NCI-H2029 treated with DMSO at 0.1 percent for 48 hours (cell line): ENCODE measurements around the gene TRIM65.

ENCODE experiments used
- DNase-seq: peaks from one replicate; lab custom pipeline; 2025; lab: John Stamatoyannopoulos, UW

The TRIM65 gene

DNA sequence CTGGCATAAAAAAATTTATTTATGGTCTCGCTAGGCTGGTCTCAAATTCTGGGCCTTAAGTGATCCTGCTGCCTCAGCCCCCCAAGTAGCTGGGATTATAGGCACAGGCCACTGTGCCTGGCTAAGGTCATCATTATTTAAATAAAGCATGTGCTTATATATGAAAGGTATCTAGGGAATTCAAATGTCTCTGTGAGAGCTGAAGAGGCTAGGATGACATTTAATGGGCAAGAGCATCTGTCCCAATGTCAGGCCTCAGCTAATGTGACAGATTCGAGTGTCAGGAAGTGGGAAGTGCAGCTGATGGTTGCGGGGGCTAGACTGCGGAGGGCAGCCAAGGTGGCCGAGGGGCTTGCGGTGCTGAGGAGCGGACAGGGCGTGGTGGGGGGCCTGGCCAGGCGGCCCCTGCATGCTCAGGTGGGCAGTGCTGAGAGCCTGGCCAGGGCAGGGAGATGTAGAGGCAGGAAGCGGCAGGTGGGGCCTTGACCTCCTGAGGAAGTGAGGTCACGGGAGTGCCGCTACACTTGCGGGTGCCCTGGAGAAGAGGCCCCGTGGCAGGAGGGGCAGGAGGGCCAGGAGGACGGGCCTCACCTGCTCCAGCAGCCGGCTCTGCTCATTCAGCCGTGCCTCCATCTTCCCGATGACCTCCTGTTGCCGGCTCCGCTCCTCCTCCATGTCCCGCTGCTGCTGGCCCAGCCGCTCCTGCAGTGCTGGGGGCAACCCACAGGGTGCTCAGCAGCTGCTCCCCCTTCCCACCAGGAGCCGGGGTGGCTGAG lies 20.6 kb upstream of the TRIM65 start:
- no peak for DNase-seq

DNA sequence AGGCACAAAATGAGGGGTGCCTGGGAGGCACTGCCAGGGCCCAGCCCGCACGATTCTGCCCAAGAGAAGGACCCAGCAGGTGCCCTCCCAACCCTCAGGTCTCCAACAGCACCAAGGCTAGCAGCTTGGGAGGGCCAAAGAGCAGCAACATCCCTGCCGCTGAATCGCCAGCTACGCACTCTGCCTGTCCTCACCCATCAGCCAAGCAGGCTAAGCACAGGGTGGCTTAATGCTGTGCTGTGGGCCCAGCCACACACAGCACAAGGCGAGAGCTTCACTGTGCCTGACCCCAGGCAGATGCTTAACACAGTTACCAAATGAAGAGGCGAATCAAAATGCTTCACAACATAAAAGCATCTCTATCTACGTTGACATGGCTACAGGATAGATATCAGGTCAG lies 18.5 kb upstream of the TRIM65 start:
- DNase-seq = no peak

GRCh38 chr17:75914643-75915267 lies 18.0 kb upstream of the TRIM65 start:
- no peak for DNase-seq

DNA sequence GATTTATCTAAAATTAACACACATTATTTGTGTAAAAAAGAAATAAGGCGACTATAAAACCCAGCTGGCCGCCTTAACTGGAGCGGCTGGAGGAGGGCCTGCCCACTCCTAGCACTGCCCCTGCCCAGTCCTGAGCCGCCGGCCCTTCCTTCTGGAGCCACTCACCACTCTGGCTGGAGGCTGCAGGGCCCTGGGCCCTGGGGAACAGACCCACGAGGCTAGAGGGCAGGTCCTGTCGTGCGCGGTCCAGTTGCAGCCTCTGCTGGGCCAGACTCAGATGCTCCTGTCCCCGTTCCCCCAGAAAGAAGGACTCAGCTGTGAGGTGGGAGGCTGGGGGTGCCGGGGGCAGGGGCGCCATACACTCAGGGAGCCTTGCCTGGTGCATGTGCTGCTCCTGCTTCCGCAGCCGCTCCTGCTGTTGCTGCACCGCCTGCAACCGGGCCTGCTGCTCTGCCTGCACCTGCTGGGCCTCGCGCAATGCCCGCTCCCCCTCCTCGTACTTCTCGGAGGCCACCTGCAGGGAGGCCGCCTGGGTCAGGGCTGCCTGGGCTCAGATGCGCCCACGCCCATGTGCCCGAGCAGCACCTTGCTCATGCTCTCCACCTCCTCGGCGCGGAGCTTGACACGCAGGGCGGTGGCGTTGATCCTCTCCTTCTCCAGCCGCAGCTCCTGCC lies 16.9 kb upstream of the TRIM65 start:
- DNase-seq = no peak

DNA sequence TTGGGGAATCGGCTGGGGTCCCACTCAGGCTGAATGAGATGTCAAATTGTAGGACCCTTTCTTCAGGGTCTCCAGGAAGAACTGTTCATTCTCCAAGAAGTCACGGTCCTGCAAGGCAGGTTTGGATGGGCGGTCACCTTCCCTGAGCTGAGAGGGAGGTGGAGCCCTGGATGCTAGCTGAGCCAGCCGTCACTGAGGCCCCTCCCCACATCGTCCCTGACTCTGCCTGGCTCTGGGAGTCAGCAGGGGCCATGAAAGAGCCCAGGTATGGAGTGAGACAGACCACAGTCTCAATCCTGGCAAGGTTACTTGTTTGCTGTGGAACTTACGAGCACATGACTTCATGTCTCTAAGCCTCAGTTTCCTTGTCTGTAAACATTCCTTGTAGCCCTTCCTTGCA lies 13.9 kb upstream of the TRIM65 start:
- DNase-seq = peak; percentile 13

DNA sequence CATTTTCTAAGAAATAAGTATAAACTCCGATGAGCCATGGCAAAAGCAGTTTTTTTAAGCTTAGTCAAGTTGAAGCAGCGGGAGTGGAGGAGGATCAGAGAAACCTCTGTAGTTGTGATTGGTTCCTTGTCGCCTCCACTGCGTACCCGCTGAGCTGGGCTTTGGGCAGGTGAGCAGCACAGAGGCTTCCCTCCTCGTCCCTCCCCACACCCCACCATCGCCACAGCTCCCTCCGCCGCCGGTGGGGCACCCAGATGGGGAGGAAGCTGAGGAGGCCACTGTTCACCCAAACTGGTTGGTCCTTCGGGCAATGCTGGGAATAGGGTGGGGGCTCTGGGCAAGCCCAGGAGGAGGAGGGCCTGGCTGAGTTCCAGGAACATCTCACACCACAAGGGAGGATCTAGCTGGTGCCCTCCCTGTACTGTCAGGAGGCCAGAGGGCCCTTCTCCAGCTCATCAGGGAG lies 13.1 kb upstream of the TRIM65 start:
- DNase-seq = peak; percentile 66

DNA sequence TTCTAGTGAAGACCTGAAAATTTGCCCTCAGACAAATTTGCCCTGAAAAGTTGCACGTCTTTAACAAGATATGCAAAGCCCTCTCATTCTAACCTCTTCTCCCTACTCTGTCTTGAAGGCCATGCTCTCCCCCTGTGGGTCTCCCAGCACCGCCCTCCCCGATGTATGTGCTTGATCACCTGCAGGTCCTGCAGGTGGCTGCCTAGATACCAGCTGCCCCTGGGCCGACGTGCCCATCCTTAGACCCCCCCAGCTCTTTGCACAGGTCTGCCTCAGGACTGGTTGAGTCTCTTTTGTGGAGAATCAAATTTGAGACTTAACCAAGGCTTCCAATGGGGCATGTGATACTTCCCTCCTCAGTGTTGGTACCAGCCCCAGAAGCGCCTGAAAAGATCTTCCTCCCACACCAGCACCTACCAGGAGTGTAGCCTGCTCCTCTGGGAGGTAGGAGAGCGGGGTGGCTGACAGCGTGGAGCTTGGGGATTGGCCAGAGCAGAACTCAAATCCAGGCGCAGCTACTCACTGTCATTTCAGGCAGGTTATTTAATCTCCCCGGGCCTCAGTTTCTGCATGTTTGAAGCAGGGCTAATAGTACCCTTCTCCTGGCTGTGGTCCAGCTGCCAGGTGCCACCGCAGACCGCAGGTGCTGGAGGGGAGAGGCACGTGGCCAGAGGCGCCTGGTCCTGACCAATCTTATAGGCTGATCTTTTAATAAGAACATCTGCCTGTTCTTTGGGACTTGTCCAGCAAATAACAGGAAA lies 12.5 kb upstream of the TRIM65 start:
- peak; percentile 81 for DNase-seq

DNA sequence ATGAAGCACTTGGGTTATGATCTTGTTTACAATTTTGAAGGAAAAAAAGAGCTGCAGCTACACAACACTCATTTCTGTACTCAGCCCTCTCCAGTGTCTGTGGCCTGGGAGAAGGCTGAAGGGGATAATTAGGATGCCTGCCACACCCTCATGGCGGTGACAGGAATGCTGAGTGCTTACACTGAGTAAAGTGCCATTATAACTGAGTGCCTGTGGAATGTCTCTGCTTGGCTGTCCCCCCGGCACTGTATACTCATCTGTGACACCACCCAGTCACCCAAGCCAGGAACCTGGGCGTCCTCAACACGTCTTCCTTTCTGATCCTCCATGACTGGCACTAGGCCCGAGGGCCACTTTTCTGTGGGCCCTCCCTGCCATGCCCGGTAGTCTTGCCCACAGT lies 11.4 kb upstream of the TRIM65 start:
- peak; percentile 96 for DNase-seq

DNA sequence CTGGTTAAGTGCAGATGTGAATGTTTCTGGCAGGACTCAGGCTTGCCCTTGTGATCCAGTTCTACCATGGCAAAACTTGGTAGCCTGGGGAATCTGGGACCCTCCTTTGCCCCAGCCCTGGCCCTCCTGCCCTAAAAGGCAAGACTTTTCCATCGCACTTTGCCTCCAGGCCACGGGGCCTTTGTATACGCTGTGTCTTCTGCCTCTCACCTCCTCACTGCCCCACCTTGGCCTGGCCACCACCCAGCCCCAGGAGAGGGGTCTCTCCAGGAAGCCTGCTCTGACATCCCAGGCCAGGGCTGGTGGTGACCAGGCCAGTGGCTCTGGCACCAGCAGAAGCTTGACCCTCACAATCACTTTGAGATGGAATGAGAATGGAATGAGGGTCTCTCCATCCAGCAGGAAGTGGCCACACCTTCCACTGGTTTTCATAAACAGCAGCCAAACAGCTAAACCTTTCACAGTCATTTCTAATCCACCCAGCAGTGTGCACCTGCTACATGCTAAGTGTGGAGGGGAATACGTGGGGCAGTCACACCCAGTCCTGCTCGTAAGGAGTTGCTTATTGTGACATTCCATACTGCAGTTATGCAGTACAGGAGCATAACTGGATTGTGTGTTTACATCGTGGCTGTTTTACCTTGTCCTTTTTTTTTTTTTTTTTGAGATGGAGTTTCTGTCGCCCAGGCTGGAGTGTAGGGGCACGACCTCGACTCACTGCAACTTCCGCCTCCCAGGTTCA lies 9.6 kb upstream of the TRIM65 start:
- DNase-seq = no peak

DNA sequence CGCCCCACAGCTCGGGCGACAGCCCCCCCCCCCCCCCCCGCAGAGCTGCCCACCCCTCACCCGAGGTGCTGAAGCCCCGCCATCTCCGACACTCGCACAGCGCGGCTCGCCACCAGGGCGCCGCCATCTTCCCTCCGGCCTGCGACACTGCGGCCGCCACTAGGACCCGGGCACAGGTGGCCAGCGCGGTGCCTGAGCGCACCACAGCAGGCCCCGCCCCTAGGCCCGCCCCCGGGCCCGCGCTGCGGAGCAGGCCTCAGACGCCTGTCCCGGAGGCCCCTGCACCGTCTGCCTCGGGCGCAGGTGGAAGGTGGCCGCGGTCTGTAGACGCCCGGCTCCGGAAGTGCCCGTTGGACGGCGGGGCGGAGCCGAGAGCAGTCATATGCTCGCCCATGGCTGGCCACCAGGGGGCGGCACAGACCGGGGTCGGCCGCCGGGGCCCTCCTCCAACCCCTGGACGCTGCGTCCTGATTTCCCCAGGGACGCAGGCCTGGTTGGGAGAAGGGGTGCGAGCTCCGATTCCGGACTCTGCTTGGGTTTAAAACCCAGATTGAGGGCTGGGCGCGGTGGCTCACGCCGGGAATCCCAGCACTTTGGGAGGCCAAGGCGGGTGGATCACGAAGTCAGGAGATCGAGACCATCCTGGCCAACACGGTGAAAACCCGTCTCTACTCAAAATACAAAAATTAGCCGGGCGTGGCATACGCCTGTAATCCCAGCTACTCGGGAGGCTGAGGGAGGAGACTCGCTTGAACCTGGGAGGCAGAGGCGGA lies 8.2 kb upstream of the TRIM65 start, which contains the start of gene MRPL38:
TSS of gene MRPL38 (minus strand) at position 136 of the 773 bp plus-strand sequence. CDS start at position 127, 9 bp downstream.
- DNase-seq = peak; percentile 80

DNA sequence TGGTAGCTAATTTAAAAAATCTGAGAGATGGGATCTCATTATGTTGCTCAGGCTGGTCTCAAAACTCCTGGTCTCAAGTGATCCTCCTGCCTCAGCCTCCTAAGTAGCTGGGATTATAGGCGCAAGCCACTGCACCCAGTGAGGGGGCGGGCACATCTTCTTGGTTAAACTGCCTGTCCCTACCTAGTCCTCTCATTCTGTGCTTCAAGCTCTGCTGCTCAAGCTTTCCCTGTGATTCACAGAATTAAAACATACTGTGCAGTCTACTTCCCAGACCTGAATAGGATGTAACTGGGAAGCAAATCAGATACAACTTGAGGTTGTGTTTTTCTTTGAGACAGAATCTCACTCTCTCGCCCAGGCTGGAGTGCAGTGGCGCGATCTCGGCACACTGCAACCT lies 5.7 kb upstream of the TRIM65 start:
- DNase-seq = no peak

DNA sequence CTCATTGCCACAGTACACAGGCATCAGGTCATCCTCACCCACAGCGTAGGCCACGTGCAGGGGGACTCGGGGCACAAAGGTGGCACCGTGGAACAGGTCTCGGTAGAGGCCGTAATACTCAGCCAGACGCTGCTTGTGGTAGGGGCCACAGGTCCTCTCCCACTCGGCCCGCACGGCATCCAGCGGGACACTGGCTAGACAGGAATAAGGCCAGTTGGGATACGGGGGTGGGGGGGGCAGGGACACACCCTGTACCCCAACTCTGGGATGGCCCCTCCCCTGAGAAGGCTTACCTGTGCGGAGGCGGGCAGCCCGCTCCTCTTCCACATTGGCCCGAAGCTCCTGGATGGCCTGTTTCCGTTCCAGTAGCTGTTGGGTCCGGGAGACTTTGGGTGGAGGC lies 5.0 kb upstream of the TRIM65 start:
- DNase-seq = no peak

DNA sequence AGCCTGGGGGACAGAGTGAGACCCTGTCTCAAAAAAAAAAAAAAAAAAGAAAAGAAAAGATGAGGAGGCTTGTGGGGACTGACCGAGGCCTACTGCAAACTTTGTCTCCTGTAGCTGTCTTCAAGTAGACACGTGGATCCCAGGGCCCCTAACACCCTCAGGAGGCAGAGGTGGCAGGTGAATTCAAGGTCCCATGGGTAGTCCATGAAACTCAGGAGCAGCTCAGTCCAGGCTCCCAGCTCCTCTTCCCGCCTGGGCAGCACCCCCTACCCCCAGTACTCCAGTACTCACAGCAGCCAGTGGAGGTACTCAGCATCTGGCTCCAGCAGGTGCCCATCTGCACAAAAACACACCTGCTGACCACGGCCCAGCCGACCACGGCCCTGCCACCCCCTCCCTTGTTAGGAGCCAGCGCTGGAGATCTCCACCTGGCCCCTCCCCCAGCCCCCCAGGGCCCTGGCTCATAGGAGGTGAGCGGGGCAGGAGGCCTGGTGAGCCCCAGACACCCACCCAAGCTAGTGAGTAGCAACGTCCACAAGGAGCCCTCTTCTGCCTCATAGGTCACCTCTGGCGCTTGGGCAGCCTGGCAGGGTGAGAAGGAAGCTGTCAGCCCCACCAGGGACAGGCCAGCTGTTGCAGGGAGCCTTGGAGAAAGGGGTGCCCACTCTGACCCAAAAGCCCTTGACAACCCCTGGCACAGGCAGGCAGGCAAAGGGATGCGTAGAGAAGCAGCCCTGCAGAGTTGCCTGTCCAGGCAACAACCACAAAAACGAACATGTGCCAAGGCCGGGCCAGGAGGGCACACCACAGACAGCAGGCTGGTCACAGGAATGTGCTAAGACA lies 4.2 kb upstream of the TRIM65 start:
- DNase-seq = no peak

GRCh38 chr17:75899767-75900468 lies 3.2 kb upstream of the TRIM65 start:
- DNase-seq = no peak

DNA sequence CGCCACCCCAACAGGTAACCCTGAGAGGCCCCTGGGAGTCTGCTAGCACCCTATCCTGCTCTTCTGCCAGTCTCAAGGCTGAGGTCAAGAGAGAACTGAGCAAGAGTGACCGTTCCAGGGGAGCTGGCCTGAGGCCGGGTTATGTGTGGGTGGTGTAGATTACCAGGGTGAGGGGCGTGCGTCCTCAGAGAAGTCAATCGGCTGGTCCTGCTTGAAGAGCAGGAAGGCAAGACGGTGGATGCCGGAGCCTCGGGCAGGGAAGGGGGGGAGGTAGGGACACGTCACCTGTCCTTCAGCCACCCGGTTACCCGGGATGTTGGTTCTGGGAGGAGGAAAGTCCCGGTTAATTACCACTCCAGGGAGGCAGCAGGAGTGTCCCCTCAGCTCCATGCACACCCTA lies 2.6 kb upstream of the TRIM65 start:
- DNase-seq = no peak

DNA sequence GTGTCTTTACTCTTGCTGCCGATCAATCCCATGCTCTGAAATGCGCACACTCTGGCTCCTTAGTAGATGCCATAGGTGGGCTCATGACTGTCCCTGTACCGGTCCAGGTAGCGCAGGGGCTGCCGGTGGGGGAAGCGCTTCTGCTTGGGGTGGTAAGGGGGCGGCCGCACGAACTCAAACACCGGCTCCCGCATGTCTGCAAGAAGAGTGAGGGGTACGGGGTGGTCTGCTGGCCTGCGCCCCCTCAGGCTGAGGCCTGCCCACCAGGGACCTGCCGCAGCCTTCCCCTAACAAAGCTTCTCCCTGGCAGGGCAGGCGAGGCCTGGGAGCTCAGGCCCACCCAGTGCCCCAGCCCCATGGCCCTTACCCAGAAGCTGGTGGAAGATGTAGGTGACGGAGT lies 2.0 kb upstream of the TRIM65 start:
- no peak for DNase-seq

DNA sequence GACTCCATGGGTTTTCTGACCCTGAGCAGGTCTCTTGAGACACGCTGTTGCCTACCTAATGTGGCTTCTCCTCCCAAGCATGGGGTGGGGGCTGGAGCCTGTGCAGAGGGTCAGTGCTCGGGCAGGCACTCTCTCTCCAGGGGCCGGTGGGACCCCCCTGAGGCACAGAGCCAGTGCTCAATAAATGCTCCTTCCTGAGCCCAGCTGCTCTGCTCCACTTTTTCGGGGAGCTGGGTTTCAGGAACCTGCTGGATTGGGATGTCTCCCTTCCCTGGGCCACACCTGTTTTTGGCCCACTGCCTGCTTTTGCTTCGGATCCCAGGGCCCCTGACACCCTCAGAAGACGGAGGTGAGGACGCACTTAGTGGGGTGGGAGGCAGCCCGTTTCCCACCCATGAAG lies 1.3 kb upstream of the TRIM65 start:
- no peak for DNase-seq

GRCh38 chr17:75897160-75898019 lies 639 bp upstream of the TRIM65 start:
- no peak for DNase-seq
